SK-N-SH (cell line): ENCODE data around the gene UCP3. TPM values are rescaled to one million over a fixed set of nuclear protein-coding genes. Genes with fewer than 3 reads are reported as not detected.

Experiments
- CTCF ChIA-PET: fragments of 300-600, 350-600 bp; formaldehyde crosslinking; extraction: SDS; loops from one replicate; lab custom pipeline; 2021; lab: Yijun Ruan, JAX
- POLR2A ChIA-PET: fragments of 350-600 bp; sonication (Branson Sonifier 250); formaldehyde crosslinking; extraction: SDS; loops from one replicate; lab custom pipeline; 2020; ENCODE audit warnings: antibody characterized with exemption, inconsistent platforms; lab: Yijun Ruan, JAX
- DNase-seq: peaks from one replicate; pipeline ENCODE4 v3.0.0; 2012
- H2AFZ ChIP-seq: fragments of 200-600 bp; sonication (generic); 2 replicates; pipeline ENCODE4 v1.8.1; 2016; ENCODE audit warnings: antibody characterized with exemption, mild to moderate bottlenecking, low read depth
- H3F3A ChIP-seq: fragments of 200-600 bp; sonication (generic); replicated peaks from 2 replicates; pipeline ENCODE3; 2016; ENCODE audit warnings: antibody characterized with exemption, mild to moderate bottlenecking; ENCODE audit not compliant: insufficient read depth
- H3K27ac ChIP-seq, 2 experiments: fragments of 200-500 bp in 1 of 2; fragments of 200-600 bp in 1 of 2; sonication (Bioruptor generic) in 1 of 2; sonication (generic), shearing (Covaris generic) in 1 of 2; 2 replicates each; pipeline versions ENCODE4 v1.5.1 to v1.6.1; 2014 to 2016; ENCODE audit warnings: low read depth in 2 of 2, inconsistent platforms in 1 of 2, low read length in 1 of 2, mild to moderate bottlenecking in 1 of 2, mixed read lengths in 1 of 2
- H3K27me3 ChIP-seq: fragments of 200-600 bp; sonication (generic), shearing (Covaris generic); 2 replicates; pipeline ENCODE4 v1.6.1; 2016; ENCODE audit warnings: mixed run types; ENCODE audit not compliant: insufficient read depth
- H3K36me3 ChIP-seq, 2 experiments: fragments of 200-500 bp in 1 of 2; fragments of 200-600 bp in 1 of 2; sonication (Bioruptor generic) in 1 of 2; sonication (generic) in 1 of 2; replicated peaks in 1 of 2; 2 replicates each; pipeline versions ENCODE3 to v1.5.1; 2014 to 2016; ENCODE audit warnings: low read length in 1 of 2, mild to moderate bottlenecking in 1 of 2; ENCODE audit not compliant: insufficient read depth in 2 of 2, control insufficient read depth in 1 of 2
- H3K4me1 ChIP-seq, 2 experiments: fragments of 200-500 bp in 1 of 2; fragments of 200-600 bp in 1 of 2; sonication (Bioruptor generic) in 1 of 2; sonication (generic), shearing (Covaris generic) in 1 of 2; 2 replicates each; pipeline versions ENCODE4 v1.5.1 to v1.6.1; 2014 to 2016; ENCODE audit warnings: low read depth in 1 of 2, low read length in 1 of 2, mixed run types in 1 of 2; ENCODE audit not compliant: insufficient read depth in 2 of 2, control insufficient read depth in 1 of 2
- H3K4me2 ChIP-seq: fragments of 200-600 bp; sonication (generic), shearing (Covaris generic); 2 replicates; pipeline ENCODE4 v1.6.1; 2017; ENCODE audit warnings: mixed run types
- H3K4me3 ChIP-seq, 2 experiments: fragments of 200-500 bp in 1 of 2; fragments of 200-600 bp in 1 of 2; sonication (Bioruptor generic) in 1 of 2; sonication (generic), shearing (Covaris generic) in 1 of 2; 2 replicates each; pipeline versions ENCODE4 v1.5.1 to v1.8.1; 2014 to 2016; ENCODE audit warnings: low read depth in 2 of 2, inconsistent platforms in 1 of 2, low read length in 1 of 2, mild to moderate bottlenecking in 1 of 2, mixed read lengths in 1 of 2, moderate library complexity in 1 of 2
- H3K79me2 ChIP-seq: fragments of 200-600 bp; sonication (generic); 2 replicates; pipeline ENCODE4 v1.8.1; 2017; ENCODE audit warnings: mild to moderate bottlenecking; ENCODE audit not compliant: insufficient read depth
- H3K9ac ChIP-seq: fragments of 200-600 bp; sonication (generic); 2 replicates; pipeline ENCODE4 v1.6.1; 2017; ENCODE audit warnings: mixed run types
- H3K9me2 ChIP-seq: fragments of 200-600 bp; sonication (generic); 2 replicates; pipeline ENCODE4 v1.6.1; 2017; ENCODE audit warnings: mixed run types
- H3K9me3 ChIP-seq: fragments of 200-600 bp; sonication (generic); 2 replicates; pipeline ENCODE4 v1.6.1; 2017; ENCODE audit warnings: mixed run types, mild to moderate bottlenecking, moderate library complexity
- H4K20me1 ChIP-seq: fragments of 200-600 bp; sonication (generic); 2 replicates; pipeline ENCODE4 v1.6.1; 2017; ENCODE audit warnings: mild to moderate bottlenecking, mixed run types; ENCODE audit not compliant: insufficient read depth
- EZH2phosphoT487 ChIP-seq: fragments of 200-600 bp; sonication (generic); IDR thresholded peaks from 2 replicates; pipeline ENCODE4 v1.6.1; 2017; ENCODE audit warnings: low read depth, mixed run types, mild to moderate bottlenecking, antibody characterized with exemption, moderate library complexity, borderline replicate concordance
- FOSL2 ChIP-seq: IDR thresholded peaks from 2 replicates; pipeline ENCODE4 v1.4.0; 2012; ENCODE audit warnings: low read depth, mild to moderate bottlenecking, moderate library complexity, borderline replicate concordance
- FOXJ3 ChIP-seq: sonication (generic); formaldehyde crosslinking; IDR thresholded peaks from 2 replicates; pipeline ENCODE4 v1.5.1; 2020; ENCODE audit warnings: mild to moderate bottlenecking, missing genetic modification reagents
- FOXM1 ChIP-seq: IDR thresholded peaks from 2 replicates; pipeline ENCODE4 v1.4.0; 2012; ENCODE audit warnings: low read depth, mild to moderate bottlenecking
- GATA2 ChIP-seq: sonication (generic); formaldehyde crosslinking; IDR thresholded peaks from 2 replicates; pipeline ENCODE4 v1.5.0; 2020; ENCODE audit warnings: mild to moderate bottlenecking, missing genetic modification reagents
- MEF2A ChIP-seq: IDR thresholded peaks from 2 replicates; pipeline ENCODE4 v1.4.0; 2012; ENCODE audit warnings: low read depth, borderline replicate concordance
- MXI1 ChIP-seq: IDR thresholded peaks from 2 replicates; pipeline ENCODE4 v1.6.1; 2012; ENCODE audit warnings: mild to moderate bottlenecking, low read depth, low read length, improper control_type of control experiment
- POLR2AphosphoS5 ChIP-seq: IDR thresholded peaks from 2 replicates; pipeline ENCODE4 v1.6.1; 2012; ENCODE audit warnings: low read depth, low read length
- RXRA ChIP-seq: IDR thresholded peaks from 2 replicates; pipeline ENCODE4 v1.4.0; 2012; ENCODE audit warnings: low read depth, mild to moderate bottlenecking, borderline replicate concordance
- WGBS: methylation state at CpG from one replicate; pipeline ENCODE4 v1.1.6; 2017; ENCODE audit warnings: low lambda C conversion rate; 5-methylcytosine and 5-hydroxymethylcytosine counted together
- polyA plus RNA-seq, 3 experiments: library from polyadenylated mRNA; depleted of rRNA; stranded (reverse); fragments of >200 nt; gene quantifications; 2 replicates each; pipeline ENCODE4 v1.2.3, GENCODE V29; 2012
- TF ChIP-seq, protein P1 (sequence below): IDR thresholded peaks from 2 replicates; pipeline ENCODE4 v1.6.1; 2012; ENCODE audit warnings: mild to moderate bottlenecking, low read depth, low read length, moderate library complexity
- TF ChIP-seq, protein P2 (sequence below): IDR thresholded peaks from 2 replicates; pipeline ENCODE4 v1.4.0; 2012; ENCODE audit warnings: low read depth

The UCP3 gene
- polyA plus RNA-seq, 1 of the 3 experiments (the other 2 are of a cell fraction), result 1.2 TPM

DNA sequence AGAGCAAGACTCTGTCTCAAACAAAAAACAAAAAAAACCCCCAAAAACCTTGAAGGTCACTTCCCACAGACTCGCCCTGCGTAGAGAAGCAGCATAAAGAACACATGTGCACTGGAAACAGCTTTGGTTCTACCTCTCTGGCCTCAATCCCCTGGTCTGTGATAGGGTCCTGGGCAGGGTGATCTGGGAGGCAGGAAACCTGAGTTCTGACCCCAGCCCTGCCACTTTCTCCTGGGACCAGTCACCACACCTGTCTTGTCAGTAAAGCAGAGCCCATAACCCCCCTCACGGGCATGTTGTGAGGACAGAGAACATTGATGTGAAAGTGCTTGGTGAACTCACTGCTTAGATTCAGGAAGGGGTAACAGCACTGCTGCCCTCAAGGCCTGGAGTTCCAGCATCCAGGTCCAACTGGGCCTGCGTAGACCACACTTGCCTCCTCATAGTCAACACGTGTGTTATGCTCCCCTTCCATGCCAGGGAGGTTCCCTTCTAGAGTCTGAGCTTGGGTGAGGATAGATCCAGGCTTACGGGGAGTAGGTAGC, 37.6 kb downstream of the UCP3 start:
- CTCF ChIA-PET, result no interaction called here
- H3K9ac ChIP-seq, result no peak overlapping the region

DNA sequence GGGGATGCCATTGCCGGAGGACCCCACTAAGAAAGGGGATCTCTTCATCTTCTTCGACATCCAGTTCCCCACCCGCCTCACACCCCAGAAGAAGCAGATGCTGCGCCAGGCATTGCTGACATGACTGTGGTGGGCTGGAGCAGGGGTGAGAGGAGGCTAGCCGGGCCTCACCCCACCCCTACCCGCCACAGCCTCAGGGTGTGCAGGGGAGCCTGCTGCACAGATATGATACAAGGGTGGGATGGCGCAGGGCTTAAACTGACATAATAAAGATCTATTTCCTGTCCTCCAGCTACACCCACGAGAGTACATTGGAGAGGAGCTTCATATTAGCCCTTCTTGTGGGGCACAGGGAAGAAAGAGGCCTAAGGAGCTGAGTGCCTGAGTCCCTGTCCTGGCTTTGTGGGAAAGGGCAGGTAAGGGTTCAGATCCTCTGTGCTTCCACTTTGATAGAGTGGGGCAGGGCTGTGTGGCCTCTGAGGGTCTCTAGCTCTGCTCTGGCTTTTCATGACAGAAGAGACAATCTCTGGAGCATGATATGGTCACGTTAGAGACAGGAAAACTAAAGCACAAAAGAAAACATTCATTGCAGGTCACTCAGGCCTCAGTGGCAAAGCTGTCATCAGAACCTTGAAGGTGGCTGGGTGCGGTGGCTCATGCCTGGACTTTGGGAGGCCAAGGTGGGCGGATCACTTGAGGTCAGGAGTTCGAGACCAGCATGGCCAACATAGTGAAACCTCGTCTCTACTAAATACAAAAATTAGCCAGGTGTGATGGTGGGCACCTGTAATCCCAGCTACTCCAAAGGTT, 38.7 kb downstream of the UCP3 start:
- H3K9me2 ChIP-seq, result no peaks in the 10 kb centered on the region
- peaks cover 3% of the 10 kb centered on the region for H3F3A ChIP-seq
- ChIA-PET CTCF (no interaction called here), POLR2A (interaction anchor here (0.5 to 3.9 kb wide), 3 partner anchors 9 to 23 kb away, joined by 4 to 15 read pairs (median 4); partner anchors contain the start of gene UCP2)
- peaks cover 0 to 4% of the 10 kb centered on the region in 2 experiments; a peak in 1 of 4 replicates for H3K4me1 ChIP-seq
- no peak overlapping the region for H2AFZ ChIP-seq
- H3K4me2 ChIP-seq, result no peak overlapping the region
- TF ChIP-seq FOXJ3 (CRISPR knock-in tag) (no peak), RXRA (no peak)
- TF ChIP-seq, protein P1, sequence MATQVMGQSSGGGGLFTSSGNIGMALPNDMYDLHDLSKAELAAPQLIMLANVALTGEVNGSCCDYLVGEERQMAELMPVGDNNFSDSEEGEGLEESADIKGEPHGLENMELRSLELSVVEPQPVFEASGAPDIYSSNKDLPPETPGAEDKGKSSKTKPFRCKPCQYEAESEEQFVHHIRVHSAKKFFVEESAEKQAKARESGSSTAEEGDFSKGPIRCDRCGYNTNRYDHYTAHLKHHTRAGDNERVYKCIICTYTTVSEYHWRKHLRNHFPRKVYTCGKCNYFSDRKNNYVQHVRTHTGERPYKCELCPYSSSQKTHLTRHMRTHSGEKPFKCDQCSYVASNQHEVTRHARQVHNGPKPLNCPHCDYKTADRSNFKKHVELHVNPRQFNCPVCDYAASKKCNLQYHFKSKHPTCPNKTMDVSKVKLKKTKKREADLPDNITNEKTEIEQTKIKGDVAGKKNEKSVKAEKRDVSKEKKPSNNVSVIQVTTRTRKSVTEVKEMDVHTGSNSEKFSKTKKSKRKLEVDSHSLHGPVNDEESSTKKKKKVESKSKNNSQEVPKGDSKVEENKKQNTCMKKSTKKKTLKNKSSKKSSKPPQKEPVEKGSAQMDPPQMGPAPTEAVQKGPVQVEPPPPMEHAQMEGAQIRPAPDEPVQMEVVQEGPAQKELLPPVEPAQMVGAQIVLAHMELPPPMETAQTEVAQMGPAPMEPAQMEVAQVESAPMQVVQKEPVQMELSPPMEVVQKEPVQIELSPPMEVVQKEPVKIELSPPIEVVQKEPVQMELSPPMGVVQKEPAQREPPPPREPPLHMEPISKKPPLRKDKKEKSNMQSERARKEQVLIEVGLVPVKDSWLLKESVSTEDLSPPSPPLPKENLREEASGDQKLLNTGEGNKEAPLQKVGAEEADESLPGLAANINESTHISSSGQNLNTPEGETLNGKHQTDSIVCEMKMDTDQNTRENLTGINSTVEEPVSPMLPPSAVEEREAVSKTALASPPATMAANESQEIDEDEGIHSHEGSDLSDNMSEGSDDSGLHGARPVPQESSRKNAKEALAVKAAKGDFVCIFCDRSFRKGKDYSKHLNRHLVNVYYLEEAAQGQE, result no peak
- TF ChIP-seq, all 33 proteins: peak for 0
- Histone ChIP-seq H3K9ac (no peak overlapping the region), H3K9me3 (no peaks in the 10 kb centered on the region), H4K20me1 (no peaks in the 10 kb centered on the region), H3K27me3 (no peaks in the 10 kb centered on the region), H3K36me3 (peaks cover 0 to 5% of the 10 kb centered on the region in 2 experiments), H3K79me2 (no peaks in the 10 kb centered on the region), H3K27ac (no peak overlapping the region), H3K4me3 (no peak overlapping the region)
- WGBS, result 86% methylated on average over 11 of the region's 13 CpGs
- DNase-seq, result peak; percentile 64

More for the DNA sequence above, 37.6 kb downstream of the UCP3 start:
- Histone ChIP-seq H3K9me3 (no peaks in the 10 kb centered on the region), H3K4me1 (peaks cover 0 to 4% of the 10 kb centered on the region in 2 experiments; a peak in 1 of 4 replicates), H3K27ac (no peak overlapping the region), H3F3A (peaks cover 3% of the 10 kb centered on the region), H3K4me2 (no peak overlapping the region), H4K20me1 (no peaks in the 10 kb centered on the region), H3K4me3 (no peak overlapping the region), H2AFZ (no peak overlapping the region), H3K27me3 (no peaks in the 10 kb centered on the region), H3K79me2 (no peaks in the 10 kb centered on the region), H3K9me2 (no peaks in the 10 kb centered on the region), H3K36me3 (peaks cover 0 to 9% of the 10 kb centered on the region in 2 experiments)
- no peak for TF ChIP-seq MXI1
- TF ChIP-seq MEF2A, result no peak
- TF ChIP-seq POLR2AphosphoS5, result no peak
- TF ChIP-seq GATA2, result no peak
- no peak for TF ChIP-seq FOSL2
- TF ChIP-seq, protein P2, sequence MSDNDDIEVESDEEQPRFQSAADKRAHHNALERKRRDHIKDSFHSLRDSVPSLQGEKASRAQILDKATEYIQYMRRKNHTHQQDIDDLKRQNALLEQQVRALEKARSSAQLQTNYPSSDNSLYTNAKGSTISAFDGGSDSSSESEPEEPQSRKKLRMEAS, result no peak
- TF ChIP-seq FOXM1, result no peak
- TF ChIP-seq EZH2phosphoT487, result no peak
- POLR2A ChIA-PET, result interaction anchor here (0.8 to 3.9 kb wide), 2 partner anchors 10 to 11 kb away, joined by 4 to 15 read pairs; partner anchors contain the start of gene UCP2
- DNase-seq, result no peak
- 89% methylated on average over 5 of the region's 6 CpGs for WGBS
